Keratinocyte (primary cell): Measurements from ENCODE around the gene SKAP1. TPM values are rescaled to one million over a fixed set of nuclear protein-coding genes. Genes with fewer than 3 reads are reported as not detected.

Experiments
- DNase-seq: peaks from one replicate; pipeline ENCODE4 v3.0.0-alpha.2; 2011; ENCODE audit warnings: low read depth, missing footprints, low spot score
- FAIRE-seq: peaks from 2 replicates; lab custom pipeline; 2011; peaks lifted over from hg19 to GRCh38; lab: Jason Lieb, UNC
- H2AFZ ChIP-seq: 2 replicates; pipeline ENCODE4 v1.6.0; 2012; ENCODE audit warnings: low read length, control low read depth, inconsistent platforms; ENCODE audit not compliant: control insufficient read depth
- H3K27ac ChIP-seq: 2 replicates; pipeline ENCODE4 v1.5.1; 2011; ENCODE audit warnings: low read length; ENCODE audit not compliant: control insufficient read depth, insufficient read depth
- H3K27me3 ChIP-seq: 3 replicates; pipeline ENCODE4 v1.6.0; 2011; ENCODE audit warnings: low read length; ENCODE audit not compliant: control insufficient read depth, insufficient read depth; ENCODE audit errors: extremely low read depth
- H3K36me3 ChIP-seq, 2 experiments: 2 replicates in 1 of 2; 3 replicates in 1 of 2; pipeline ENCODE4 v1.5.1; 2011; ENCODE audit warnings: low read length in 2 of 2, mild to moderate bottlenecking in 1 of 2; ENCODE audit not compliant: control insufficient read depth in 2 of 2, insufficient read depth in 2 of 2; ENCODE audit errors: extremely low read depth in 1 of 2
- H3K4me1 ChIP-seq: 3 replicates; pipeline ENCODE4 v1.5.1; 2011; ENCODE audit warnings: low read length; ENCODE audit not compliant: control insufficient read depth, insufficient read depth; ENCODE audit errors: extremely low read depth
- H3K4me2 ChIP-seq: 3 replicates; pipeline ENCODE4 v1.6.0; 2011; ENCODE audit warnings: low read depth, low read length; ENCODE audit not compliant: control insufficient read depth, insufficient read depth; ENCODE audit errors: extremely low read depth
- H3K4me3 ChIP-seq, 3 experiments: fragments of 200-600 bp in 1 of 3; sonication (generic) in 1 of 3; 2 replicates in 2 of 3; 3 replicates in 1 of 3; pipeline ENCODE4 v1.5.1; 2011 to 2016; ENCODE audit warnings: low read length in 3 of 3, mild to moderate bottlenecking in 3 of 3, control low read depth in 2 of 3, inconsistent platforms in 1 of 3, low read depth in 1 of 3, mixed read lengths in 1 of 3, mixed run types in 1 of 3, moderate library complexity in 1 of 3; ENCODE audit not compliant: control insufficient read depth in 2 of 3, insufficient read depth in 2 of 3; ENCODE audit errors: extremely low read depth in 1 of 3
- H3K79me2 ChIP-seq: 2 replicates; pipeline ENCODE4 v1.6.0; 2012; ENCODE audit warnings: low read length; ENCODE audit not compliant: control insufficient read depth, insufficient read depth
- H3K9ac ChIP-seq: 3 replicates; pipeline ENCODE4 v1.6.0; 2011; ENCODE audit warnings: low read length; ENCODE audit not compliant: control insufficient read depth, insufficient read depth; ENCODE audit errors: extremely low read depth
- H3K9me1 ChIP-seq: 3 replicates; pipeline ENCODE4 v1.6.0; 2011; ENCODE audit warnings: low read length; ENCODE audit not compliant: control insufficient read depth, insufficient read depth; ENCODE audit errors: extremely low read depth
- H3K9me3 ChIP-seq: 2 replicates; pipeline ENCODE4 v1.5.1; 2012; ENCODE audit warnings: low read depth, low read length; ENCODE audit not compliant: control insufficient read depth
- H4K20me1 ChIP-seq: 3 replicates; pipeline ENCODE4 v1.6.0; 2011; ENCODE audit warnings: low read length; ENCODE audit not compliant: control insufficient read depth, insufficient read depth; ENCODE audit errors: extremely low read depth
- CTCF ChIP-seq, 3 experiments: IDR thresholded peaks in 1 of 3; conservative IDR thresholded peaks in 1 of 3; optimal IDR thresholded peaks in 1 of 3; 2 replicates in 2 of 3; 3 replicates in 1 of 3; pipeline versions ENCODE3 to v1.5.1; 2011; ENCODE audit warnings: low read length in 3 of 3, mild to moderate bottlenecking in 3 of 3, moderate library complexity in 2 of 3, control low read depth in 1 of 3, inconsistent platforms in 1 of 3; ENCODE audit not compliant: insufficient read depth in 2 of 3; ENCODE audit errors: extremely low read depth in 1 of 3
- EZH2 ChIP-seq: IDR thresholded peaks from one replicate; pipeline ENCODE4 v1.6.1; 2012; ENCODE audit warnings: inconsistent platforms, mild to moderate bottlenecking, low read length, moderate library complexity
- dilution Hi-C: fragments of 300-500 bp; cut with MboI; formaldehyde crosslinking; loops from one replicate; pipeline ENCODE4 v1.7.0; 2020; ENCODE audit warnings: low sequenced_read_pairs; ENCODE audit not compliant: extremely low pct_ligation_motif_present
- polyA plus RNA-seq, 5 experiments: library from polyadenylated mRNA; depleted of rRNA in 3 of 5; stranded (reverse) in 3 of 5; stranded (forward) in 1 of 5; unstranded in 1 of 5; fragments of >200 nt; gene quantifications; 1 replicate in 1 of 5; 2 replicates in 3 of 5; 3 replicates in 1 of 5; pipeline versions ENCODE4 v1.2.1 to v1.2.3, GENCODE V29; 2011 to 2012; ENCODE audit warnings: missing spikeins in 2 of 5, low read depth in 1 of 5, low replicate concordance in 1 of 5

SKAP1 gene
- polyA plus RNA-seq, 1 donor (not counting 4 experiments of a cell fraction or from before 2014, with no cell fraction given): not detected

DNA sequence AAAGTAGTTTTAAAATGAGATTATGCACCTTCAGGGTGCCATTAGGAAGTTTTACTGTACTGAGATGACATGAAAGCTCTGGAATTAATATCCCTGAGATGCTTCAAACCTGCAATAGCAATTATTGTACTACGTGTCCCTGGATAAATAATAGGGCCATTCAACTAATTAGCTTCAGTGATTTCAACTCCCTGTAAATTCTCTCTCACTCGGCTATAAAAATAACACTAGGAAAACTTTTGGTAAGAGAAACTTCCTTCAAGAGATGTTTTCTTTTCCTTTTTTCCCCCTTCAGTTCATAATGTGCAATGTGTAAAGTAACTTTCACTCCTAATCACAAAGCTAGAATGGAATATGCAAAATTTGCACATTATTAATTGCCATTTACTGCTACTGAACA is 176.0 kb downstream of the SKAP1 start:
- no peak overlapping the region for H3K9ac ChIP-seq
- H2AFZ ChIP-seq: no peak overlapping the region
- H3K27me3 ChIP-seq: no peaks in the 10 kb centered on the region
- H3K79me2 ChIP-seq: no peaks in the 10 kb centered on the region
- H3K9me1 ChIP-seq: no peaks in the 10 kb centered on the region
- H3K27ac ChIP-seq: no peak overlapping the region
- H3K36me3 ChIP-seq: no peaks in the 10 kb centered on the region
- no peaks in the 10 kb centered on the region for H4K20me1 ChIP-seq
- FAIRE-seq: no peak
- H3K4me3 ChIP-seq: no peak overlapping the region
- no peaks in the 10 kb centered on the region for H3K4me1 ChIP-seq
- no peak for DNase-seq
- dilution Hi-C loops: no loop called here
- H3K4me2 ChIP-seq: no peak overlapping the region
- no peak for TF ChIP-seq EZH2
- no peak for TF ChIP-seq CTCF (optimal IDR thresholded peaks at IDR 0.05 in 1 of 3, IDR thresholded peaks at IDR 0.05 in 1 of 3, conservative IDR thresholded peaks at IDR 0.05 in 1 of 3; ENCODE audit: extremely low read depth in 1 of 3, insufficient read depth in 2 of 3, low read length in 3 of 3)
- no peaks in the 10 kb centered on the region for H3K9me3 ChIP-seq

DNA sequence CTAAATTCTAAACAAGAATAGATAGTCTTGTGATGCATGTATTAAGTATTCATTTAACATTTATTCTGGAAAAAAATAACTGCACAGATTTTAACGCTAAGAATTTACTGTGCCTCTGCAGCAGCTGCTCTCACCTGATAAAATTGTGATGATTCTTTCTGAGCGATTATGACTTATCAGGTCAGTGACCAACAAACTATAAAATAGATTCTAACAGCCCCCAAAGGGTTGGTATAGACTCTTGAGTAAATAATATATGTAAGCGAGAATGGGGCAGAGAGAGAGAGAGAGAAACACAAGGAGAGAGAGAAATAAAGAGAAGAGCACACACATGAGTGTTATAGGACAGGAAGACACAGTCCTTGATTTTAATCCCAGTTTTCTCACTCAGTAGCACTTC is 178.1 kb downstream of the SKAP1 start:
- H2AFZ ChIP-seq: no peak overlapping the region
- no peak overlapping the region for H3K9ac ChIP-seq
- no peak for DNase-seq
- no peaks in the 10 kb centered on the region for H3K27me3 ChIP-seq
- no peak for FAIRE-seq
- H3K79me2 ChIP-seq: no peaks in the 10 kb centered on the region
- H3K9me1 ChIP-seq: no peaks in the 10 kb centered on the region
- TF ChIP-seq EZH2: no peak
- TF ChIP-seq CTCF (optimal IDR thresholded peaks at IDR 0.05 in 1 of 3, IDR thresholded peaks at IDR 0.05 in 1 of 3, conservative IDR thresholded peaks at IDR 0.05 in 1 of 3; ENCODE audit: extremely low read depth in 1 of 3, insufficient read depth in 2 of 3, low read length in 3 of 3): no peak
- no peaks in the 10 kb centered on the region for H3K9me3 ChIP-seq
- dilution Hi-C loops: no loop called here
- H3K27ac ChIP-seq: no peak overlapping the region
- peaks cover 4% of the 10 kb centered on the region for H3K4me1 ChIP-seq
- H3K4me2 ChIP-seq: no peak overlapping the region
- no peaks in the 10 kb centered on the region for H4K20me1 ChIP-seq
- H3K4me3 ChIP-seq: no peak overlapping the region
- H3K36me3 ChIP-seq: no peaks in the 10 kb centered on the region
